Large intestine (tissue), 3 donors: ENCODE data around the gene SPHK2. TPM values are rescaled to one million over a fixed set of nuclear protein-coding genes. Genes with fewer than 3 reads are reported as not detected.

ENCODE experiments used
- DNase-seq, 2 donors: peaks; one replicate each; pipeline versions ENCODE4 v3.0.0 to v3.0.0-alpha.2; 2013
- H3K27ac ChIP-seq: one replicate; pipeline ENCODE4 v1.5.1; 2013; ENCODE audit warnings: low read length
- H3K27me3 ChIP-seq: 2 replicates; pipeline ENCODE4 v1.6.1; 2013; ENCODE audit warnings: low read length; ENCODE audit not compliant: control insufficient read depth, insufficient read depth
- H3K36me3 ChIP-seq: 2 replicates; pipeline ENCODE4 v1.6.1; 2013; ENCODE audit warnings: low read length; ENCODE audit not compliant: control insufficient read depth, insufficient read depth
- H3K4me1 ChIP-seq: one replicate; pipeline ENCODE4 v1.6.1; 2013; ENCODE audit warnings: low read length; ENCODE audit not compliant: control insufficient read depth, insufficient read depth
- H3K4me3 ChIP-seq: one replicate; pipeline ENCODE4 v1.5.1; 2013; ENCODE audit warnings: low read length
- H3K9me3 ChIP-seq: one replicate; pipeline ENCODE4 v1.6.1; 2013; ENCODE audit warnings: mild to moderate bottlenecking, low read depth, low read length, moderate library complexity; ENCODE audit not compliant: control insufficient read depth
- WGBS: methylation state at CpG from one replicate; pipeline ENCODE4 v1.1.5; 2013; ENCODE audit warnings: low lambda C conversion rate; ENCODE audit not compliant: insufficient coverage; 5-methylcytosine and 5-hydroxymethylcytosine counted together
- polyA plus RNA-seq: library from polyadenylated mRNA; unstranded; fragments of 120-200 nt; gene quantifications from one replicate; pipeline ENCODE4 v1.2.1, GENCODE V29; 2013

The SPHK2 gene
- polyA plus RNA-seq, 1 donor, result 20.1 TPM

DNA sequence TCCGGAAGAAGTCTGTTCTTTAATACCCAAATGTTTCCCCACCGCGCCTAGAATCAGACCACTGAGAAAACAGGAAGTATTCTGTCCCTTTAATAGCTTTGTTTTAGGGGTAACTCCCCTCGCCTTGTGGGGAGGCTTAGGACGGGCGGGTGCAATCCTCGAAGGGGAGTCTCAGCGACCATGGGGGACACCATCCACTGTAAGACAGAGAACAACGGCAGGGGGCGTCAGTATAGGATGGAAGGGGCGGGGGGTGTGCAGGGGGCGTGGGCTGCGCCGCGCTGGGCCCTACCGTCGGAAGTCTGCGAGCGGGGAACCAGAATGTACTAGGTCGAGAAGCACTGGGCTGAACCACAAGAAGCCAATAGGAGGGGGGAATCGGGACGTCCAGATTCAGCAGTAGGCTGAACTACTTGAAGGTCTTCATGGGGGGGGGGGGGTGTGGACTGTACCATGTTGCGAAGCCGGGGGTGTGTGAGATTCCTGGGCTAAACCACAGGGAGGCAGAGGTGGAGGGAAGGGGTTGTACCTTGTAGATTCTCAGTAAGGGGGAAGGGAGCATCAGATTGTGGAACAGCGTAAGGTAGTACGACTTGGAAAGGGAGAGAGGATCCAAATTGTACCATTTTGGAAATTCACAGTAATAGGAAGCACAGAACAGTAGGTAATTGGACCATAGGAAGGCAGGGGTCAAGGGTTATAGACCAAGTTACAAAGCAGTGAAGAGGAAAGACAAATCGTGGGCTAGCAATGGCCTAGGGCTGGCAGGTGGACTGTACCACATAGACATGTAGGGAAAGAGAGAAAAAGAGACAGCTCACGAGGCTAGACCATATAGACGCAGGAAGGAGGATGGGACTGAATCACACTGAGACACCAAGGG is 18.9 kb downstream of the SPHK2 start:
- Histone ChIP-seq H3K27ac (peak overlapping the region; percentile 87), H3K9me3 (no peaks in the 10 kb centered on the region), H3K4me3 (peak overlapping the region; percentile 71), H3K36me3 (no peaks in the 10 kb centered on the region), H3K4me1 (peaks cover 31% of the 10 kb centered on the region), H3K27me3 (no peaks in the 10 kb centered on the region)
- peak; percentile 92 to 95 for DNase-seq
- no CpG with 5 or more reads among the region's 29 CpGs for WGBS

DNA sequence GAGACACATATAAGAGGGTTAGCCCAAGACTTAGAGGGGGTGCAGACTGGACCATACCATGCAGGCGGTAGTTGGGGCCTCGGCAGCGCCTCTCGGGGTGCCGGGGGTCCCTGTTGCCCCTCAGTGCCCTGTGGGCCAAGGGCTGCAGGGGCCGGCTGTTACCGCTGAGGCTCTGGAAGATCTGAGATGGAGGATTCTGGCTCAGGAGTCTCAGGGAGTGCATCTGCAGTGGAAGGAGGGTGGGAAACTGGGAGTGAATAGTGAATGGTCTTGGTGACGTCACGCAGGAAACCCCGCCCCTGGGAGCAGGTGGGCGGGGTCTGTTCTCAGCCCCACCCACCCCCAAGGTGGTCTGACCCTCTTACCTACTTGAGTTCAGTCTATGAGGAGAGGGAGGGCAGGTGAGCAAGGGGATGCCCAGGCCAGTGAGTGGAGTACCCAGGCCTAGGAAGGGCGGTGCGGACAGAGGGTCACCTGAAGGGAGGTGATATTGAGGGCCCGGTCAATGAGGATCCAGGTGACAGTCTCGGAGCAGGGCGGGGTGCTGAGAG is 19.6 kb downstream of the SPHK2 start:
- WGBS, result no CpG with 5 or more reads among the region's 16 CpGs
- peak overlapping the region; percentile 87 for H3K27ac ChIP-seq
- H3K27me3 ChIP-seq, result no peaks in the 10 kb centered on the region
- peaks cover 24% of the 10 kb centered on the region for H3K4me1 ChIP-seq
- DNase-seq, result peak in 1 of 2 donors; percentile 29
- no peaks in the 10 kb centered on the region for H3K36me3 ChIP-seq
- no peaks in the 10 kb centered on the region for H3K9me3 ChIP-seq
- H3K4me3 ChIP-seq, result no peak overlapping the region

DNA sequence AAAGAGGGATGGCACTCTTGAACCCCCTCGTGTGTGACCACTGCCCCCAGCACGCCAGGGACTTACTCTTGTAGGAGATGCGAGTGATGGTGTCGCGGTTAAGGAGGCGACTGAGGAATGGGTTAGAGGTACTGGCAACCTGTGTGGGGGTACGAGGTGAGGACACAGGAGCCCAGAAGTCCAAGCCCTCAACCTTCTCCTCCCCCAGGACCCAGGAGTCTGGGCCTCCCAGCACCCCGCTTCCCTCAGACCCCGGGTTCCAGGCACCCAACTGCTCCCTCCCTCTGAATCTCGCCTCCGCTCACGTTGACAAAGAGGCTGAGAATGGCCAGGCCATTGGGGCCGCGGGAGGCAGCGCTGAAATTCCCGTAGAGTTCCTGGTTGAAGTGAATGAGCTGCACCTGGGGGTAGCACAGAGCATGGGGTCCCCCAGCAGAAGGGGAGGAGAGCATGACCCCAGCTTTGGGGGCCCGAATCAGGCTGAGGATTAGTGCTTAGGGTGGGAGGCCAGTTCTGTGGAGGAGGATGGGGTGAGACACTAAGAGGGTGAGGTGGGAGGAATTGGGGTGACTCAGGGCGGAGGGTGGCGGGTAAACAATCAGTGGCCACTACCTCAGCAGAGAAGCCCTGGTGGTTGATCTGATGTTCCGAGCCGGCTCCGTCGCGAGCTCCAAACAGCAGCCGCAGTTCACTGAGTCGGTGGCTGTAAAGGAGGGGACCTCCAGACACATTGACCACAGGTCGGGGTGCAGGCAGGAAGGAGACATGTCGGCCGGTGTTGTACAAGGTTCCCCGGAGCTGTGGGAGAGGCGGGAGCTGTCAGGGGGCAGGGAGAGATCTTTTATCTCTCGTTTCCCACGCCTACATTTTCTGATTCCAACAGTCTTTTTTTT is 20.4 kb downstream of the SPHK2 start:
- no peaks in the 10 kb centered on the region for H3K9me3 ChIP-seq
- no CpG with 5 or more reads among the region's 33 CpGs for WGBS
- no peaks in the 10 kb centered on the region for H3K36me3 ChIP-seq
- H3K27me3 ChIP-seq, result no peaks in the 10 kb centered on the region
- peaks cover 21% of the 10 kb centered on the region for H3K4me1 ChIP-seq
- peak in 1 of 2 donors; percentile 64 for DNase-seq
- peak overlapping the region; percentile 19 for H3K4me3 ChIP-seq
- H3K27ac ChIP-seq, result no peak overlapping the region

DNA sequence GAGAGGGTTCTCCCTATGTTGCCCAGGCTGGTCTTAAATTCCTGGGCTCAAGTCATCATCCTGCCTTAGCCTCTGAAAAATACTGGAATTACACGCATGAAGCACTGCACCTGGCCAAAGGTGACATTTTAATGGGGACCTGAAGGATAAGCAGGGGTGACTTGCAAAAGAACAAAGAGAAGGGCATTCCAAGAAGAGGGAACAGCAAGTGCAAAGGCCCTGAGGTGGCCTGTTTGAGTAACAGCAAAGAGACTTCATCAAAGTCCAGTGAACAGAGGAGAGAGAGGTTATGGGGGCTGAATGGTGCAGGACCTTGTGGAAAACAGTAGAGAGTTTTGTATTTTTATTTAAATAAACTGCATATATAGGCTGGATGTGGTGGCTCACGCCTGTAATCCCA is 22.5 kb downstream of the SPHK2 start:
- H3K27me3 ChIP-seq, result no peaks in the 10 kb centered on the region
- H3K4me1 ChIP-seq, result peaks cover 22% of the 10 kb centered on the region
- WGBS, result 100% methylated on average over 1 of the region's 2 CpGs
- H3K9me3 ChIP-seq, result no peaks in the 10 kb centered on the region
- H3K36me3 ChIP-seq, result no peaks in the 10 kb centered on the region
- H3K4me3 ChIP-seq, result no peak overlapping the region
- H3K27ac ChIP-seq, result no peak overlapping the region
- DNase-seq, result no peak

DNA sequence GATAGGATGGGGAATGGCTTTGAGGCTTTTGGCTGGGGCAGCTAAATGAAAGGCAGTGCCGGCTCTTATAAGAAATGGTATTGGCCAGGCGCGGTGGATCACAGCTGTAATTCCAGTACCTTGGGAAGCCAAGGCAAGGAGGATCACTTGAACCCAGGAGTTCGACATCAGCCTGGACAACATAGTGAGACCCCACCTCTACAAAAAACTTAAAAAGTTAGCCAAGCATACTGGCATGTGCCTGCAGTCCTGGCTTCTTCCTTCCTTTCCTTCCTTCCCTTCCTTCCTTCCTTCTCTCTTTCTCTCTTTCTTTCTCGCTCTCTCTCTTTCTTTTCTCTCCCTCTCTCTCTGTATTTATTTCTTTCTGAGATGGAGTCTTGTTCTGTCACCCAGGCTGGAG is 23.6 kb downstream of the SPHK2 start:
- Histone ChIP-seq H3K36me3 (no peaks in the 10 kb centered on the region), H3K9me3 (no peaks in the 10 kb centered on the region), H3K4me1 (peaks cover 22% of the 10 kb centered on the region), H3K27ac (no peak overlapping the region), H3K4me3 (no peak overlapping the region), H3K27me3 (no peaks in the 10 kb centered on the region)
- whole genome bisulfite sequencing, result 90% methylated on average over 1 of the region's 5 CpGs
- no peak for DNase-seq

DNA sequence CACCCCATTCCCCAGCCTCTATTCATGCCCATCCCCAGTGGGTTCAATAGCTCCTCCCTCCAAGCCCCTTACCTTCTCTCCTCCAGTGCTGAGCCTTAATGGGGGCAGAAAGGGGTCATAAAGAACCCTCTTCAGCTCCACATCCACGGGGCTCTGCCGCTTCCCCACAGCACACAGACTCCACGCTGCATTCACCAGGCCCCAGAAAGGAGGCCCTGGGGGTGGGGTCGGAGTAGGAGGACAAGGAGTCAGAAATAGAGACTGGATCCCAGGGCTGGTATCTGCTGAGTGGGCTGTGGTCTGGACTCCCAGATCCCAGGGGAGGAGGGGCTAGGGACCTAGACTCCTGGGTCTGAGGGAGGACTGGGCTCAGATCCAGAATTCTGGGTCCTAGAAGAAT is 25.0 kb downstream of the SPHK2 start:
- Histone ChIP-seq H3K27me3 (no peaks in the 10 kb centered on the region), H3K4me3 (no peak overlapping the region), H3K36me3 (no peaks in the 10 kb centered on the region), H3K27ac (no peak overlapping the region), H3K4me1 (peaks cover 14% of the 10 kb centered on the region), H3K9me3 (no peaks in the 10 kb centered on the region)
- DNase-seq, result no peak
- WGBS, result no CpG with 5 or more reads among the region's 4 CpGs

DNA sequence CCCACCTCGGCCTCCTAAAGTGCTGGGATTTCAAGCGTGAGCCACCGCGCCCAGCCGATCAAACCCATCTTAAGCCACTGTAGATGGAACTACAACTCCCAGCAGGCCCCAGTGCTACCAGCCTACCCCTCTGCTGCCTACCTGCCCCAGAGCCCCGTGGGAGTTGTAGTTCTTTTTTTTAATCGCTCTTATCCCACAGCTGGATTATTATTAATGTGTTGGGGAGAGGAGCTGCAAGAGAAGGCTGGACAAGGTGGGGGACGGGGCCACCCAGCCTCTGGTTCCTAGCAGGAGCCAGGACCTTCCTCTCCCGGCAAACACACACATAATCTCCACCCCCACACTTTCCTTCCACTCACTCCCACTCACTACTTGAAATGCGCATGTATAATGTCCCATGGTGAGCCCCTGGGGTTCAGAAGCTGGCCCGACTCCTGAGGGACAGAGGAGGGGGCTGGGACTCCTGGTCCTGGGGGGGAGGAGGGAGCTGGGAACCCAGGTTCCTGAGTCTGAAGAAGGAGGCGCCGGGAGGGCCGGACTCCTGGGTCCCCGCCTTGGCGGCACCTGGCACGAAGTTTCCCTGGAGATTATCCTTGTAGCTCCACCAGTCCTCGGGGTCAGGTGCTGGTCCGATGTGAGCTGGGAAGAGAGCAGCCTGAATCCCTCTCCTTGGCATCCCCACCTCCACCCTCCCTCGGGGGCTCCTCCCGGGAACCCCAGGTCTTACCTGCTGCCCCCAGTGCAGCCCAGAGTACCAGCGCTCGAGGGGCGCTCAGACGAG is 25.7 kb downstream of the SPHK2 start:
- Histone ChIP-seq H3K36me3 (no peaks in the 10 kb centered on the region), H3K4me1 (peaks cover 14% of the 10 kb centered on the region), H3K4me3 (peak overlapping the region; percentile 56), H3K9me3 (no peaks in the 10 kb centered on the region), H3K27me3 (no peaks in the 10 kb centered on the region), H3K27ac (peak overlapping the region; percentile 67)
- WGBS, result no CpG with 5 or more reads among the region's 25 CpGs
- DNase-seq, result peak in 1 of 2 donors; percentile 77

DNA sequence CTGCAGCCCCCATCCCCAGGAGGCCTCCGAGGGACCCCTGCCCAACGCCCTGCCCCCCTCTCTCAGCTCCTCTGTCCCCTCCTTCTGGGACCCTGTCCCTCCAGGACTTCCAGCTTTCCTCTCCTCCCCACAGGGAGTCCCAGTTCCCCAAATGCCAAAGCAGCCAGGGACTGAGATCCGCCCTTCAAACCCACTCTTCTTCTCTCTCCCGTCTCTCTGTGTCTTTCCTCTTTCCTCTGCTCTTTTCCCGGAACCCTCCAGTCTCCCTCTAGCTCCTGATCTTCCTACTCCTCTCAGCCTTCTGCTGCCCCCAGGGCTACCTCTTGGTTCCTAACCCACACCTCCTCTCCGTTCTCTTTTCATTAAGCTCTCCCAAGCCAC is 26.3 kb downstream of the SPHK2 start:
- Histone ChIP-seq H3K4me1 (peaks cover 14% of the 10 kb centered on the region), H3K36me3 (no peaks in the 10 kb centered on the region), H3K4me3 (peak overlapping the region; percentile 56), H3K27me3 (no peaks in the 10 kb centered on the region), H3K9me3 (no peaks in the 10 kb centered on the region), H3K27ac (peak overlapping the region; percentile 67)
- peak in 1 of 2 donors; percentile 41 for DNase-seq
- 0% methylated on average over 3 of the region's 6 CpGs for WGBS

DNA sequence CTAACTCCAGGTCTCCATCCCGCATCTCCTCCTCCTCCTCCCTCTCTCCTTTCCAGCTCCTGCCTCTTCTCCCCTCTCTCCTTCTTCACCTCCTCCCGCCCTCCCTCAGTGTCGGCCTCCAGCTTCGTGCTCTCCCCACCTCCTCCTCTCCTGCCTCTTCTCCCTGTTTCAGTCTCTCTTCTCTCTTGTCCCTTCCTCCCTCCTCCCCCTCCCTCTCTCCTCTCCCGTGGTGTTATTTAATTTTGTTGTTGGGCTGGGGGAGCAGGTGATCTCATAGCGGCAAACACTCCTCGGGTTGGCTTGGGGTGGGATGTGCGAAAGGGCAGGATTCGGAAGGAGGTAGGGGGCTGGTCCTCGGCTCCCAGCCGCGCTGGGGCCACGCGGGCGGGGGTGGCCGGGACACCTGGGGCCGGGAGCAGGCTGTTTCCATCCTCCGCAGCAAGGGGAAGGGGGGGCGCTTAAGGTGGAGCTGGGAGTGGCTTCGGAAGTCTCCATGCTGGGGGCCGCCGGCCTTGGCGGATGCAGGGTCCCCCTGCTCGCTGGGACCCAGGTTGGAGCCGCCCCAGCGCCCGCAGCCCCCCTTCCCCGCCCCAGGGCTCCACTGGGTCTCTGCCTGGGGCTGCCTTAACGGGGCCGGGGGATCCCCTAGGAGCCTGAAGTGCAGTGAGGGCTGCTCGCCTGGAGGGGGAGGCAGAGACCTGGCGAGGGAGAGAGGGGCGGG is 26.9 kb downstream of the SPHK2 start, which contains the start of gene CA11:
Gene CA11, minus strand, starts transcription at position 187 of the 721 bp plus-strand sequence. CDS start 555 bp downstream, outside the sequence.
- 0% methylated on average over 4 of the region's 33 CpGs for whole genome bisulfite sequencing
- Histone ChIP-seq H3K27ac (peak within 1 kb of the TSS; percentile 67), H3K9me3 (no peaks in the 10 kb centered on the region), H3K4me1 (peaks cover 14% of the 10 kb centered on the region), H3K27me3 (no peaks in the 10 kb centered on the region), H3K36me3 (no peaks in the 10 kb centered on the region), H3K4me3 (peak within 1 kb of the TSS; percentile 56)
- peak in 1 of 2 donors; percentile 85 for DNase-seq
